ENCODE data around the gene CHRM1. TPM values are rescaled to one million over a fixed set of nuclear protein-coding genes. Genes with fewer than 3 reads are reported as not detected.

CHRM1 gene
- total RNA-seq, 5 donors from 2014 or later (not counting 1 experiment from before 2014, with no cell fraction given) = not detected

GRCh38 chr11:62908468-62909072, 12.6 kb downstream of the CHRM1 start:
- peaks cover 0 to 5% of the 10 kb centered on the region in 2 experiments for H3K4me1 ChIP-seq (ENCODE audit: control insufficient read depth in 1 of 2, extremely low read depth in 1 of 2, insufficient read depth in 2 of 2, low read length in 2 of 2)
- Mint-ChIP-seq H3K27me3 (peaks cover 3 to 19% of the 10 kb centered on the region in 2 donors), H3K36me3 (no peaks in the 10 kb centered on the region), H3K9me3 (no peaks in the 10 kb centered on the region), H3K4me3 (no peak overlapping the region), H3K27ac (no peak overlapping the region), H3K4me1 (peaks cover 0 to 3% (median 2%) of the 10 kb centered on the region in 3 donors)
- CTCF ChIA-PET = interaction anchor here in 1 of 2 donors (4.1 kb wide), 1 partner anchor 114 kb away, joined by 58 read pairs; no protein-coding TSS in a partner anchor
- 74% methylated on average over 8 of the region's 9 CpGs for WGBS (ENCODE audit: insufficient coverage)
- DNase-seq (no peak), ATAC-seq (replicated peaks in 1 of 4) (no peak)
- H3K27me3 ChIP-seq (replicated peaks in 1 of 2; ENCODE audit: control insufficient read depth in 2 of 2, extremely low read depth in 1 of 2, insufficient read depth in 2 of 2, low read length in 1 of 2) = peaks cover 0 to 49% of the 10 kb centered on the region in 2 experiments
- H3K27ac ChIP-seq (ENCODE audit: low read length) = no peak overlapping the region
- POLR2A ChIA-PET = no interaction called here
- no peaks in the 10 kb centered on the region for H3K36me3 ChIP-seq (ENCODE audit: control insufficient read depth in 2 of 2, extremely low read depth in 1 of 2, insufficient read depth in 1 of 2, low read length in 1 of 2)
- no peaks in the 10 kb centered on the region for H3K9me3 ChIP-seq
- H3K4me3 ChIP-seq (ENCODE audit: control insufficient read depth in 1 of 2, extremely low read depth in 1 of 2, low read length in 1 of 2) = no peak overlapping the region

GRCh38 chr11:62905927-62906531, 15.1 kb downstream of the CHRM1 start:
- no peak overlapping the region for H3K4me3 ChIP-seq (ENCODE audit: control insufficient read depth in 1 of 2, extremely low read depth in 1 of 2, low read length in 1 of 2)
- H3K27ac ChIP-seq (ENCODE audit: low read length) = no peak overlapping the region
- H3K36me3 ChIP-seq (ENCODE audit: control insufficient read depth in 2 of 2, extremely low read depth in 1 of 2, insufficient read depth in 1 of 2, low read length in 1 of 2) = no peaks in the 10 kb centered on the region
- ChIA-PET POLR2A (no interaction called here), CTCF (interaction anchor here (0.6 to 4.1 kb wide), 18 partner anchors 9 to 730 kb away, joined by 3 to 58 read pairs (median 6); no protein-coding TSS in a partner anchor)
- DNase-seq (peak; percentile 25 to 86 (median 68)), ATAC-seq (replicated peaks in 1 of 4) (peak; percentile 70 to 76 (median 73))
- H3K27me3 Mint-ChIP-seq = peaks cover 3 to 19% of the 10 kb centered on the region in 2 donors
- H3K4me3 Mint-ChIP-seq = no peak overlapping the region
- peaks cover 0 to 2% (median 2%) of the 10 kb centered on the region in 3 donors for H3K4me1 Mint-ChIP-seq
- WGBS (ENCODE audit: insufficient coverage) = 19% methylated on average over 7 of the region's 14 CpGs
- peaks cover 0 to 41% of the 10 kb centered on the region in 2 experiments for H3K27me3 ChIP-seq (replicated peaks in 1 of 2; ENCODE audit: control insufficient read depth in 2 of 2, extremely low read depth in 1 of 2, insufficient read depth in 2 of 2, low read length in 1 of 2)
- H3K4me1 ChIP-seq (ENCODE audit: control insufficient read depth in 1 of 2, extremely low read depth in 1 of 2, insufficient read depth in 2 of 2, low read length in 2 of 2) = peaks cover 0 to 5% of the 10 kb centered on the region in 2 experiments
- H3K36me3 Mint-ChIP-seq = no peaks in the 10 kb centered on the region
- no peak overlapping the region for H3K27ac Mint-ChIP-seq
- no peaks in the 10 kb centered on the region for H3K9me3 Mint-ChIP-seq
- H3K9me3 ChIP-seq = no peaks in the 10 kb centered on the region

GRCh38 chr11:62905296-62905695, 15.9 kb downstream of the CHRM1 start:
- H3K9me3 Mint-ChIP-seq = no peaks in the 10 kb centered on the region
- no peak overlapping the region for H3K27ac Mint-ChIP-seq
- Histone ChIP-seq H3K9me3 (no peaks in the 10 kb centered on the region), H3K36me3 (ENCODE audit: control insufficient read depth in 2 of 2, extremely low read depth in 1 of 2, insufficient read depth in 1 of 2, low read length in 1 of 2) (no peaks in the 10 kb centered on the region), H3K27me3 (replicated peaks in 1 of 2; ENCODE audit: control insufficient read depth in 2 of 2, extremely low read depth in 1 of 2, insufficient read depth in 2 of 2, low read length in 1 of 2) (peaks cover 0 to 35% of the 10 kb centered on the region in 2 experiments), H3K4me3 (ENCODE audit: control insufficient read depth in 1 of 2, extremely low read depth in 1 of 2, low read length in 1 of 2) (no peak overlapping the region), H3K27ac (ENCODE audit: low read length) (no peak overlapping the region), H3K4me1 (ENCODE audit: control insufficient read depth in 1 of 2, extremely low read depth in 1 of 2, insufficient read depth in 2 of 2, low read length in 2 of 2) (peaks cover 0 to 5% of the 10 kb centered on the region in 2 experiments)
- ChIA-PET POLR2A (no interaction called here), CTCF (interaction anchor here (0.6 to 4.1 kb wide), 14 partner anchors 9 to 474 kb away, joined by 3 to 58 read pairs (median 6); no protein-coding TSS in a partner anchor)
- no peak overlapping the region for H3K4me3 Mint-ChIP-seq
- DNase-seq (no peak), ATAC-seq (replicated peaks in 1 of 4) (no peak)
- no peaks in the 10 kb centered on the region for H3K36me3 Mint-ChIP-seq
- H3K4me1 Mint-ChIP-seq = peaks cover 0 to 2% (median 2%) of the 10 kb centered on the region in 3 donors
- peaks cover 3 to 19% of the 10 kb centered on the region in 2 donors for H3K27me3 Mint-ChIP-seq
- 50% methylated on average over 2 of the region's 3 CpGs for WGBS (ENCODE audit: insufficient coverage)

- Mint-ChIP-seq H3K4me3 (no peak overlapping the region), H3K27me3 (peaks cover 11 to 17% of the 10 kb centered on the region in 2 donors), H3K27ac (no peak overlapping the region), H3K4me1 (peaks cover 0 to 2% (median 2%) of the 10 kb centered on the region in 3 donors), H3K9me3 (no peaks in the 10 kb centered on the region), H3K36me3 (no peaks in the 10 kb centered on the region)
- ATAC-seq (replicated peaks in 1 of 4) (no peak), DNase-seq (no peak)
- no peaks in the 10 kb centered on the region for H3K9me3 ChIP-seq
- H3K27me3 ChIP-seq (replicated peaks in 1 of 2; ENCODE audit: control insufficient read depth in 2 of 2, extremely low read depth in 1 of 2, insufficient read depth in 2 of 2, low read length in 1 of 2) = peaks cover 0 to 27% of the 10 kb centered on the region in 2 experiments
- H3K4me1 ChIP-seq (ENCODE audit: control insufficient read depth in 1 of 2, extremely low read depth in 1 of 2, insufficient read depth in 2 of 2, low read length in 2 of 2) = peaks cover 0 to 5% of the 10 kb centered on the region in 2 experiments
- no peaks in the 10 kb centered on the region for H3K36me3 ChIP-seq (ENCODE audit: control insufficient read depth in 2 of 2, extremely low read depth in 1 of 2, insufficient read depth in 1 of 2, low read length in 1 of 2)
- ChIA-PET CTCF (interaction anchor here (0.6 to 0.9 kb wide), 3 partner anchors 102 to 200 kb away, joined by 3 to 4 read pairs (median 3); no protein-coding TSS in a partner anchor), POLR2A (no interaction called here)
- H3K27ac ChIP-seq (ENCODE audit: low read length) = no peak overlapping the region
- no peak overlapping the region for H3K4me3 ChIP-seq (ENCODE audit: control insufficient read depth in 1 of 2, extremely low read depth in 1 of 2, low read length in 1 of 2)
- WGBS (ENCODE audit: insufficient coverage) = no CpG with 5 or more reads among the region's 1 CpG
These were observed 18.2 kb downstream of the CHRM1 start for GRCh38 chr11:62902932-62903331.

- no peaks in the 10 kb centered on the region for H3K9me3 Mint-ChIP-seq
- POLR2A ChIA-PET = no interaction called here
- Histone ChIP-seq H3K9me3 (no peaks in the 10 kb centered on the region), H3K4me1 (ENCODE audit: control insufficient read depth in 1 of 2, extremely low read depth in 1 of 2, insufficient read depth in 2 of 2, low read length in 2 of 2) (no peaks in the 10 kb centered on the region), H3K27ac (ENCODE audit: low read length) (no peak overlapping the region), H3K36me3 (ENCODE audit: control insufficient read depth in 2 of 2, extremely low read depth in 1 of 2, insufficient read depth in 1 of 2, low read length in 1 of 2) (no peaks in the 10 kb centered on the region), H3K4me3 (ENCODE audit: control insufficient read depth in 1 of 2, extremely low read depth in 1 of 2, low read length in 1 of 2) (no peak overlapping the region), H3K27me3 (replicated peaks in 1 of 2; ENCODE audit: control insufficient read depth in 2 of 2, extremely low read depth in 1 of 2, insufficient read depth in 2 of 2, low read length in 1 of 2) (peaks cover 0 to 20% of the 10 kb centered on the region in 2 experiments)
- CTCF ChIA-PET = no interaction called here
- H3K4me1 Mint-ChIP-seq = peaks cover 0 to 2% (median 0%) of the 10 kb centered on the region in 3 donors
- no peak for ATAC-seq (replicated peaks in 1 of 4)
- no peaks in the 10 kb centered on the region for H3K36me3 Mint-ChIP-seq
- H3K27ac Mint-ChIP-seq = no peak overlapping the region
- H3K4me3 Mint-ChIP-seq = no peak overlapping the region
- no peak for DNase-seq
- H3K27me3 Mint-ChIP-seq = peaks cover 7 to 13% of the 10 kb centered on the region in 2 donors
These were observed 23.1 kb downstream of the CHRM1 start for GRCh38 chr11:62898027-62898426.

- H3K36me3 ChIP-seq (ENCODE audit: control insufficient read depth in 2 of 2, extremely low read depth in 1 of 2, insufficient read depth in 1 of 2, low read length in 1 of 2) = no peaks in the 10 kb centered on the region
- no peaks in the 10 kb centered on the region for H3K9me3 Mint-ChIP-seq
- H3K4me3 Mint-ChIP-seq = no peak overlapping the region
- ATAC-seq (replicated peaks in 1 of 4) (no peak), DNase-seq (no peak)
- H3K4me1 Mint-ChIP-seq = no peaks in the 10 kb centered on the region
- no peak overlapping the region for H3K27ac Mint-ChIP-seq
- H3K36me3 Mint-ChIP-seq = no peaks in the 10 kb centered on the region
- peaks cover 0 to 20% of the 10 kb centered on the region in 2 experiments for H3K27me3 ChIP-seq (replicated peaks in 1 of 2; ENCODE audit: control insufficient read depth in 2 of 2, extremely low read depth in 1 of 2, insufficient read depth in 2 of 2, low read length in 1 of 2)
- no peaks in the 10 kb centered on the region for H3K9me3 ChIP-seq
- ChIA-PET POLR2A (no interaction called here), CTCF (no interaction called here)
- no peaks in the 10 kb centered on the region for H3K4me1 ChIP-seq (ENCODE audit: control insufficient read depth in 1 of 2, extremely low read depth in 1 of 2, insufficient read depth in 2 of 2, low read length in 2 of 2)
- H3K27ac ChIP-seq (ENCODE audit: low read length) = no peak overlapping the region
- 80% methylated on average over 2 of the region's 2 CpGs for WGBS (ENCODE audit: insufficient coverage)
- H3K4me3 ChIP-seq (ENCODE audit: control insufficient read depth in 1 of 2, extremely low read depth in 1 of 2, low read length in 1 of 2) = no peak overlapping the region
- peaks cover 7 to 13% of the 10 kb centered on the region in 2 donors for H3K27me3 Mint-ChIP-seq
These were observed 23.9 kb downstream of the CHRM1 start for GRCh38 chr11:62897311-62897710.

Measured in T-cell (primary cell).